Gastroesophageal sphincter (tissue), 3 donors: ENCODE data around the gene MAPK8.

Source experiments
- CTCF ChIP-seq, 4 experiments: fragments of 200-600 bp in 2 of 4; fragments of 450-650 bp in 2 of 4; sonication (generic) in 1 of 4; IDR thresholded peaks; one replicate each; pipeline ENCODE4 v1.5.1; 2017 to 2019; ENCODE audit warnings: antibody characterized with exemption in 4 of 4, mild to moderate bottlenecking in 2 of 4, moderate library complexity in 2 of 4
- EP300 ChIP-seq: sonication (generic); formaldehyde crosslinking; IDR thresholded peaks from one replicate; pipeline ENCODE4 v1.6.1; 2017; ENCODE audit warnings: antibody characterized with exemption, mild to moderate bottlenecking
- POLR2A ChIP-seq, 2 donors: fragments of 450-650 bp; IDR thresholded peaks; one replicate each; pipeline ENCODE4 v1.6.1; 2017; ENCODE audit warnings: antibody characterized with exemption in 2 of 2, mild to moderate bottlenecking in 2 of 2, moderate library complexity in 1 of 2
- POLR2AphosphoS5 ChIP-seq: sonication (generic); formaldehyde crosslinking; IDR thresholded peaks from one replicate; pipeline ENCODE4 v1.6.1; 2017; ENCODE audit warnings: antibody characterized with exemption

GRCh38 chr10:48442809-48443177, 136.3 kb downstream of the MAPK8 start:
- TF ChIP-seq CTCF (IDR thresholded peaks at IDR 0.05) (no peak), POLR2AphosphoS5 (no peak), EP300 (no peak), POLR2A (IDR thresholded peaks at IDR 0.05) (no peak)
